GM13976 (cell line): ENCODE results near the gene SNN.

Source experiments
- DNase-seq: peaks from one replicate; pipeline ENCODE4 v3.0.0; 2012; ENCODE audit warnings: low spot score
- in situ Hi-C: fragments of 300-500 bp; cut with MboI; formaldehyde crosslinking; loops from one replicate; pipeline ENCODE4 v1.12.0; 2022; ENCODE audit warnings: low sequenced_read_pairs, mixed read lengths, inconsistent platforms; ENCODE audit not compliant: unreplicated experiment
- TF ChIP-seq, protein P1 (sequence below): IDR thresholded peaks from 2 replicates; pipeline ENCODE4 v1.5.1; 2012; ENCODE audit warnings: borderline replicate concordance, mild to moderate bottlenecking; ENCODE audit not compliant: insufficient read depth; ENCODE audit errors: extremely low read depth, missing control alignments, control extremely low read depth

SNN gene

DNA sequence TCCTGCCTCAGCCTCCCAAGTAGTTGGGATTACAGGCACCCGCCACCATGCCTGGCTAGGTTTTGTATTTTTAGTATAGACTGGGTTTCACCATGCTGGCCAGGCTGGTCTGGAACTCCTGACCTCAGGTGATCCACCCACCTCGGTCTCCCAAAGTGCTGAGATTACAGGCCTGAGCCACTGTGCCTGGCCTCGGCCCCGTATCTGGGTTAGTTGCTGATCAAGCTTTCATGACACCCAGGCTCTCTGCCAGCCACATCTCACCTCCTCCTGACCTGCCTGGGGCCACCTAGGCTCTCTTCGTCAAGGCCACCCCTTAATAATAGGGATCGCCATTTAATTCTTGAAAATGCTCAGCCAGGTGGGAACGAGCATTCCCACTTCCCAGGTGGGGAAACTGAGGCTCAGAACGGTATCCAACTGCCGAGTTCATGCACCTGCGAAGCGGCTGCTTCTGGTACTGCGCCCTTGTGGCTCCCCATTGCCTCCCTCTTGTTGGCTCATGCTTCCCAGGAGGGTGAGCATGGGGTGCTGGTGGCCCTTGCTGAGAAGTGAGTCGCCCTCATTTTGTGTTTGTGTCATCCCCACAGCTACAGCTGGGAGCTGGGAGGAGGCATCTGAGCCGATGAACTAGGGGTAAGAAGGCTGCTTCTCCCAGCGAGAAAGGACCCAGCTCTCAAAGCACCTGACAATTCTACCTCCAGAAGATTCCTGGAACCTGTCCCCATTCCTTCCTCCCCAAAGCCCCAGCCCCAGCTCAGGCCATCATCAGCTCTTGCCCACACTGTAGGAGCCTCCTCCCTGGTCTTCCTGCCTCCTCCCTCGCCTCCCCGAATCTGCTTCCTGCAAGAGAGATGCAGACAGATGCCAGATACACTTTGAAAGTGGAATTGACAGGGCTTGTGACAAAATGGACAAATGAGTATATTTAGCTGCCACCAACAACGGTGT is 17.3 kb upstream of the SNN start:
- in situ Hi-C loops, result no loop called here

DNA sequence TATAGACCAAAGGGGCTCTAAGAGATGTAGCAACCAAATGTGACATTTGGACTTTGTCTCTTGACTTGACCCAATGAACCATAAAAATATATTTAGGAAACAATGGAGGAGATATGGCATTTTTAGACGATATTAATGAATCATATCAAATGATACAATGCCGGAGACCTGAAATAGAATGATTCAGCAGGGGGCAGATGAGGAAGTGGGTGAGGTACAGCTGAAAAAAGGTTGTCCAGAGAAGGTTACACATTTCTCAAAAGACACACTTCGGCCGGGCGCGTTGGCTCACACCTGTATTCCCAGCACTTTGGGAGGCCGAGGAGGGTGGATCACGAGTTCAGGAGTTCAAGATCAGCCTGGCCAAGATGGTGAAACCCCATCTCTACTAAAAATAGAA is 16.5 kb upstream of the SNN start:
- no peak for DNase-seq
- in situ Hi-C loops, result no loop called here
- TF ChIP-seq, protein P1, sequence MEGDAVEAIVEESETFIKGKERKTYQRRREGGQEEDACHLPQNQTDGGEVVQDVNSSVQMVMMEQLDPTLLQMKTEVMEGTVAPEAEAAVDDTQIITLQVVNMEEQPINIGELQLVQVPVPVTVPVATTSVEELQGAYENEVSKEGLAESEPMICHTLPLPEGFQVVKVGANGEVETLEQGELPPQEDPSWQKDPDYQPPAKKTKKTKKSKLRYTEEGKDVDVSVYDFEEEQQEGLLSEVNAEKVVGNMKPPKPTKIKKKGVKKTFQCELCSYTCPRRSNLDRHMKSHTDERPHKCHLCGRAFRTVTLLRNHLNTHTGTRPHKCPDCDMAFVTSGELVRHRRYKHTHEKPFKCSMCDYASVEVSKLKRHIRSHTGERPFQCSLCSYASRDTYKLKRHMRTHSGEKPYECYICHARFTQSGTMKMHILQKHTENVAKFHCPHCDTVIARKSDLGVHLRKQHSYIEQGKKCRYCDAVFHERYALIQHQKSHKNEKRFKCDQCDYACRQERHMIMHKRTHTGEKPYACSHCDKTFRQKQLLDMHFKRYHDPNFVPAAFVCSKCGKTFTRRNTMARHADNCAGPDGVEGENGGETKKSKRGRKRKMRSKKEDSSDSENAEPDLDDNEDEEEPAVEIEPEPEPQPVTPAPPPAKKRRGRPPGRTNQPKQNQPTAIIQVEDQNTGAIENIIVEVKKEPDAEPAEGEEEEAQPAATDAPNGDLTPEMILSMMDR, result no peak

More for the DNA sequence above, 17.3 kb upstream of the SNN start:
- DNase-seq, result no peak
- TF ChIP-seq, protein P1, result no peak

DNA sequence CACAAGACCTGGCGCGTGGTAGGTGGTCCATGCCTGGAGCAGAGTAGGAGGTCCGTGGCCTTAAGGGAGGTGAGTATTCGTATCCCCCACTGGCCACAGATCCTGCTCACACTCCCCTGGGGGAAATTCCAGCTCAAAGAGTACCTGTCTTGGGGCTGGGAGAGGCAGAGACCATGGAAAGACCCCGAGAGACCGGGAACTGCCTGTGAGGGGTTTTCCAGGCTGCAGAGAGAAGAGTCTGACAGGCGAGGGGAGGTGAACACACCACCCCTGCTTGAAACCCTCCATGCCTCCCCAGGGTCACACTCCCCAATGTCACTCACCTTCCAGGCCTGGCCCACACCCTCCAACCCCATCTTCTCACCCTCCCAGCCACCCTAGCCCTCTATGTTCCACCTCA is 12.6 kb upstream of the SNN start:
- no peak for DNase-seq
- TF ChIP-seq, protein P1, result no peak
- in situ Hi-C loops, result no loop called here

DNA sequence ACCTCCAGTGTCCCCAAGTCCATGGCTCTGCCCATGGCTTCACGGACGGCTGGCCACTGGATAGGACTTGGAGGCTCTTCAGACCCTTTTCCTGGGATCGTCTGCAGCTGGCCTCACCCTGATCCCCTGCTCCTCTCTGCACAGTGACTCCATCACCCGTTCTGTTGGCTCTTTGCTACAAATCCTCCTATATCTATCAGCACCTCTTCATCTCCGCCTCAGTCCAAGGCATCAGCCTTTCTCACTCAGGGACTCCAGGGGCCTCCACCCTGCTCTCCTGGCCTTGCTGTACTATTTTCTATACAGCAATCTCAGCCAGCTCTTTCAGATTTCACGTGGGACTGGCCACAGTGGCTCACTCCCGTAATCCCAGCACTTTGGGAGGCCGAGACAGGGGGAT is 10.7 kb upstream of the SNN start:
- TF ChIP-seq, protein P1, result no peak
- in situ Hi-C loops, result no loop called here
- DNase-seq, result no peak

GRCh38 chr16:11658896-11659708 is 9.2 kb upstream of the SNN start:
- in situ Hi-C loops, result no loop called here
- TF ChIP-seq, protein P1, result no peak
- no peak for DNase-seq

DNA sequence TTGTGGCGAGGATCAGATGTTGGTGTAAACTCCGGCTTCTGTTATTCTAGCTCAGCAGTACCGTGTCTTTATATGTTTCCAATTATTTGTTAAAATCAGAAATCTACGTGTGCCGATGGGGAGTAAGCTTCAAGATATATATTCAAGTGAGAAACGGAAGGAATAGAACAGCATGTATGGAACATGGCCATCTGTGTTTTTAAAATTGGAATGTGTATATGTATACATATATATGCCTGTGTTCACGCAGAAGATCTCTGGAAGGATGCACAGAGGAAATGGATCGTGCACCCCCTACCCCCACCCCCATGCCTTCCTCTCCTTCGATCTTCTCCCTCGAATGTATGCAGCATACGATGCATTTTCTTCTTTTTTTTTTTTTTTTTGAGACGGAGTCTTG is 7.7 kb upstream of the SNN start:
- TF ChIP-seq, protein P1, result no peak
- in situ Hi-C loops, result no loop called here
- DNase-seq, result no peak
